C4-2B (cell line): ENCODE measurements around the gene PIK3C2A.

Source experiments
- H3K27ac ChIP-seq: fragments of 450-650 bp; 2 replicates; pipeline ENCODE4 v1.5.1; 2017
- ZFX ChIP-seq: fragments of 450-650 bp; IDR thresholded peaks from 2 replicates; pipeline ENCODE4 v1.6.1; 2017
- TF ChIP-seq, protein P1 (sequence below): fragments of 450-650 bp; conservative IDR thresholded peaks from 2 replicates; pipeline ENCODE4 v1.5.1; 2017; ENCODE audit warnings: mild to moderate bottlenecking

The PIK3C2A gene

DNA sequence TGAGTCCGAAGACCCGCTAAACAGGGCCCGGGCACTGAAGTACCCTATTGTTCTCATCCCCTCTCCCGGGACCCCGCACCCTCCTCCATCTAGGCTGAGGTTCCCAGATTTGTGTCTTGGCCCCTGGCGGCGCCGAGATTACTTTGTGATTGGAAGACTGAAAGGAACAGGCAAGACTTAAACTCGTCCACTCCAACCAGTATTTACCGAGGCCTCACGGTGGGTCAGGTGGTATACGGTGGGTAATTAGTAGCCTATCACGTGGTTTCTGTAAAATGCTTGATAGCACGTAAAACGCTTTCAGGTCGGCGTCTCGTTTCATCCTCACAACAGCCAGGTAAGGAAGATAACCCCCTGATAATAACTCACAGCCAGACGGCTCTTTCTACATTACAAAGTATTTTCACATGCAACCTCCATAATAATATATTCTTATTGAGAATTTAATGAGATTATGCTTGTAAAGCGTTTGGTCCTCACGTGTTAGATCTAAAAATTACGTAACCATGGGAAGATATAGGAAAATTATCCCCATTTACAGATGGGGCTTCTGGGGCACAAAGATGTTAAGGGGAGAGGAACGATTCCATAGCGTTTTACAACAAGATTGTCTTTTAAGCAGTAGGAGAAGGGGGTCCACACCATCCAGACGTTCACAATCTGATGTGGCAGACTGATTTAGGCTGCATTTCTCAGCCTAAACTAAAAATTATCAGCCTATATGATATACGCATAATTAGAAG is 642 bp upstream of the PIK3C2A start:
- H3K27ac ChIP-seq, result peak overlapping the region; percentile 94
- TF ChIP-seq, protein P1, sequence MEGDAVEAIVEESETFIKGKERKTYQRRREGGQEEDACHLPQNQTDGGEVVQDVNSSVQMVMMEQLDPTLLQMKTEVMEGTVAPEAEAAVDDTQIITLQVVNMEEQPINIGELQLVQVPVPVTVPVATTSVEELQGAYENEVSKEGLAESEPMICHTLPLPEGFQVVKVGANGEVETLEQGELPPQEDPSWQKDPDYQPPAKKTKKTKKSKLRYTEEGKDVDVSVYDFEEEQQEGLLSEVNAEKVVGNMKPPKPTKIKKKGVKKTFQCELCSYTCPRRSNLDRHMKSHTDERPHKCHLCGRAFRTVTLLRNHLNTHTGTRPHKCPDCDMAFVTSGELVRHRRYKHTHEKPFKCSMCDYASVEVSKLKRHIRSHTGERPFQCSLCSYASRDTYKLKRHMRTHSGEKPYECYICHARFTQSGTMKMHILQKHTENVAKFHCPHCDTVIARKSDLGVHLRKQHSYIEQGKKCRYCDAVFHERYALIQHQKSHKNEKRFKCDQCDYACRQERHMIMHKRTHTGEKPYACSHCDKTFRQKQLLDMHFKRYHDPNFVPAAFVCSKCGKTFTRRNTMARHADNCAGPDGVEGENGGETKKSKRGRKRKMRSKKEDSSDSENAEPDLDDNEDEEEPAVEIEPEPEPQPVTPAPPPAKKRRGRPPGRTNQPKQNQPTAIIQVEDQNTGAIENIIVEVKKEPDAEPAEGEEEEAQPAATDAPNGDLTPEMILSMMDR, result no peak
- TF ChIP-seq ZFX, result no peak; the same call in 1 of the 2 replicates

DNA sequence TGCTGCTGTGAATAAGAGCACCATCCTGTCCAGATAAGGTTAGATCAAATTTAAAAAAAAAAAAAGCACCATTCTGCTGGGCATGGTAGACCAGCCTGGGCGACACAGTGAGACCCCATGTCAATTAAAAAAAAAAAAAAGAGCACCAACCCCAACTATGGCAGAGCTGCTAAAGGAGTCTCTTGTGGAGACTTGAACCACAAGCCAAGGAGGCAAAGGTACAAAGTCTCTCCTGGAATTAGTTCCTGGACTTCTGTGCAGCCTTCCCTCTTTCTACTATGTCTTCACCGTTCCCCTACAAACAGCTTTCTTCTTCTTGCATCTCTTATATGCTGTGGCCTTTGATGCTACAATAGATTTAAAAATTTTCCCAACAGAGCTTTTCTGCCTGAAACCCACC is 1.3 kb downstream of the PIK3C2A start:
- no peak overlapping the region for H3K27ac ChIP-seq

DNA sequence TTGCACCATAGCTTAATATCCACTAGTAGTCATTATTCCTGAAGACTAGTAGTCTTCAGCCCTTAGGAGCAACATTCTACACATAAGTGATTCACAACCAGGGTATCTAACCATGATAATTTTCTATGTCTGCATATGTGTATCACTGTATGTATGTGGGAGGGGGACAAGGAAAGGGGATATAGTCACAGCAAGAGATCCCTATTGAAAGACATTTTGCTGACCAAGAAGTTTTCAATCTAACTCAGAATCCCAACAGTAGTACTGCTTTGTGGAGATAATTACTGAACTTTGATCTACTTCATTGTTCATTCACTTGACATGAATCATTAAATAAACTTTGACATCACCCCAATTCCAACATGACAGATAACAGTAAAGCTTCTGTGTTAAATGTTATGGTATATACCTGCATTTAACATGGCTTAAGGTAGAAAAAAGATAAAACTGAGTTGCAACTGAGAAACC is 10.3 kb downstream of the PIK3C2A start:
- H3K27ac ChIP-seq, result no peak overlapping the region
- TF ChIP-seq, protein P1, result no peak
- no peak for TF ChIP-seq ZFX

More for the DNA sequence above, 1.3 kb downstream of the PIK3C2A start:
- TF ChIP-seq, protein P1, result no peak
- no peak for TF ChIP-seq ZFX

DNA sequence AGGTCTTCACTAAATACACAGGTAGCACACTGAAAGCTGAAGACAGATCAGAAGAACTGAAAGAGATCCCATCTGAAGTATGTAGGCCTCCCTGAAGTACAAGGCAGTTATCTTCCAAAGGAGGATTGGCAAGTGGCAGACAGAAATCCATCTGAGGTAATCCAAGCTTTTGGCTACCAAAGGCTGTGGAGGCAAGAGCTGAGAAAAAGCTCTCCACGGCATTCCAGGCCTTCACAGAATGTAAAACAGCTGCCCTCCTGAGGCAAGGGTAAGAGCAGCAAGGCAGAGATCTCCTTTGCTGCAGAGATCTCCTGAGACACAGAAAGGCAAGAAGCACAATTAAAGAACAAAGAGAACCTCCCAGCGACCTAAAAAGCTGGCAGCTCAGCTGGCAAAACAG is 19.1 kb downstream of the PIK3C2A start:
- no peak overlapping the region for H3K27ac ChIP-seq
- TF ChIP-seq ZFX, result no peak
- TF ChIP-seq, protein P1, result no peak

DNA sequence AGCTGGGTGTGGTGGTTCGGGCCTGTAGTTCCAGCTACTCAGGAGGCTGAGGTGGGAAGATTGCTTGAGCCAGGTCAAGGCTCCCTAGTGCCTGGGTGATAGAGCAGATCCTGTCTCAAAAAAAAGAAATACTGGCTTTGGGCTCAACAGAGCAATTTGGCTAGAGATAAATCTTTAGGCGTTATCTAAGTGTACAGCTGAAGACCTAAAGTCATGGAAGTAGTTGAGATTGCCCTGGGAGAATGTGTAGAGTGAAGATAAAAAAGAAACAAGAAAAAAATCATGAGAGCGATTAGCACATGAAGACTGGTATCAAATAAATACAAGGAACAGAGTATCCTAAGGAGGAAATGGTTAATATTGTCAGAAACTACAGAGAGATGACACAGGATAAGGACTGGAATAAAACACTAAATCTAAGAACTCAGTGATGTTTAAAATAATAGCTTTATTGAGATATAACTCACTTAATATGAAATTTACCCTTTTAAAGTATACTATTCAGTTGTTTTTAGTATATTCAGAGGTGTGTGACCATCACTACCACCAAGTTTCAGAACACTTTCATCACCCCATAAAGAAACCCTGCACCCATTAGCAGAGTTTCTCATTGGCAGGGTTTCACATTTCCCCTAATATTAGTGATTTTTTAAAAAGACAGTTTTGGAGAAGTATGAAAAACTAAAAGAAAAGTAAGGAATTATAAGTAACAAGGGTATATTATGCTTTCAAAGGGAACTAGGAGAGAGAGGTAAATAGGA is 20.7 kb downstream of the PIK3C2A start:
- no peak overlapping the region for H3K27ac ChIP-seq
- no peak for TF ChIP-seq ZFX
- TF ChIP-seq, protein P1, result no peak

DNA sequence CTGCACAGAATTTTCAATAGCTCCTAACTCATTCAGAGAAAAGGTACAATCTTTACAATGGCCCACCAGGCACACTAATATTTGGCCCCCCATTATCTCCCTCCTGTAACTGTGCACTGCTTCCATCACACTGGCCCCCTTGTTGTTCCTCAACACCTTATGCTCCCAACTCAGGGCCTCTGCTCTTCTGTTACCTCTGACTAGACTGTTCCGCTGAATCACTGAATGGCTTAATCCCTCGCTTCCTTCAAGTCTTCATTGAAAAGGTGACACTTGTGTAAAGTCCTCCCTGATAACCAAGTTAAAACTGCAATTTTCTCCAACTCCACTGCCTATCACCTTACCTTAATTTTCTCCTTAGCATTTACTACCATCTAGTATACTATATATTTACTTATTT is 21.8 kb downstream of the PIK3C2A start:
- TF ChIP-seq, protein P1, result no peak
- TF ChIP-seq ZFX, result no peak
- no peak overlapping the region for H3K27ac ChIP-seq
